ENCODE data around the gene AP3S2. TPM values are rescaled to one million over a fixed set of nuclear protein-coding genes. Genes with fewer than 3 reads are reported as not detected.

The AP3S2 gene
- total RNA-seq, 2 donors from 2014 or later = 43.7 to 44.7 TPM

DNA sequence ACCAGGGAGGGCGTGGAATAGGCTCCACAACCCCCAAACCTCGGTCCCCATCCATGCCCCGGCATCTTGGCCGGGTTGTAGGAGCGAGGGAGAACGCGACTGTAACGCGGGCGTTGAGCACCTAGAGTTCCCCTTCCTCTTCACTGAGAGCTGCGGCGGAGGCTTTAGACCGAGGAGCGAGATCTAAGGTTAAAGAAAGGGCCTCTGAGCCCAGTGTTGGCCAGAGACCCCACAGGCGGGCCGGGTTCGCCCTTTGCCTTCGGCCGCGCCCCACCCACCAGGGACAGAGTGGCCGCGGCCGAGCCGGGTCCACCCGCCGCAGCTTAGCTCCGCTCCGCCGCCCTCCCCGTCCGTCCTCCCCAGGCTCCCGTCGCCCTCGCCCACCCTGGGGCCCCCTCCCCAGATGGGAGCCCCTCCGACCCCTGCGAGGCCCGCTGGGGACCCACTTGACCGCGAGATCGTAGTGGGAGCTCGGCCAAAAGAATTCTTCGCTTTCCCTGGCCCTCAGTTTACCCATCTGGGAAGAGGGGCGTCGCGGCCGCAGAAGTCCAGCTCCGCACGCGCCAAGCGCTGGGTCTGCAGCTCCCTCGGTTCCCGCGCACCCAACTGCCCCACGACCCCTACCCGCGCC lies 79.6 kb downstream of the AP3S2 start:
- WGBS = 20% methylated on average over 46 of the region's 56 CpGs
- DNase-seq (ENCODE audit: low spot score) = no peak
- intact Hi-C loops (cut with DNase I) = no loop called here
- peak overlapping the region; percentile 36 to 67 for H3K4me3 ChIP-seq
- H3K36me3 ChIP-seq = no peaks in the 10 kb centered on the region
- TF ChIP-seq POLR2AphosphoS5 (IDR thresholded peaks at IDR 0.05) (no peak), POLR2A (IDR thresholded peaks at IDR 0.05) (no peak)
- TF ChIP-seq, protein P1, sequence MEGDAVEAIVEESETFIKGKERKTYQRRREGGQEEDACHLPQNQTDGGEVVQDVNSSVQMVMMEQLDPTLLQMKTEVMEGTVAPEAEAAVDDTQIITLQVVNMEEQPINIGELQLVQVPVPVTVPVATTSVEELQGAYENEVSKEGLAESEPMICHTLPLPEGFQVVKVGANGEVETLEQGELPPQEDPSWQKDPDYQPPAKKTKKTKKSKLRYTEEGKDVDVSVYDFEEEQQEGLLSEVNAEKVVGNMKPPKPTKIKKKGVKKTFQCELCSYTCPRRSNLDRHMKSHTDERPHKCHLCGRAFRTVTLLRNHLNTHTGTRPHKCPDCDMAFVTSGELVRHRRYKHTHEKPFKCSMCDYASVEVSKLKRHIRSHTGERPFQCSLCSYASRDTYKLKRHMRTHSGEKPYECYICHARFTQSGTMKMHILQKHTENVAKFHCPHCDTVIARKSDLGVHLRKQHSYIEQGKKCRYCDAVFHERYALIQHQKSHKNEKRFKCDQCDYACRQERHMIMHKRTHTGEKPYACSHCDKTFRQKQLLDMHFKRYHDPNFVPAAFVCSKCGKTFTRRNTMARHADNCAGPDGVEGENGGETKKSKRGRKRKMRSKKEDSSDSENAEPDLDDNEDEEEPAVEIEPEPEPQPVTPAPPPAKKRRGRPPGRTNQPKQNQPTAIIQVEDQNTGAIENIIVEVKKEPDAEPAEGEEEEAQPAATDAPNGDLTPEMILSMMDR (IDR thresholded peaks at IDR 0.05) = no peak
- peaks cover 8% of the 10 kb centered on the region for H3K4me1 ChIP-seq (replicated peaks)
- no peaks in the 10 kb centered on the region for H3K27me3 ChIP-seq (replicated peaks; ENCODE audit: insufficient read depth)
- no peaks in the 10 kb centered on the region for H3K9me3 ChIP-seq
- peak overlapping the region; percentile 79 to 90 for H3K27ac ChIP-seq

DNA sequence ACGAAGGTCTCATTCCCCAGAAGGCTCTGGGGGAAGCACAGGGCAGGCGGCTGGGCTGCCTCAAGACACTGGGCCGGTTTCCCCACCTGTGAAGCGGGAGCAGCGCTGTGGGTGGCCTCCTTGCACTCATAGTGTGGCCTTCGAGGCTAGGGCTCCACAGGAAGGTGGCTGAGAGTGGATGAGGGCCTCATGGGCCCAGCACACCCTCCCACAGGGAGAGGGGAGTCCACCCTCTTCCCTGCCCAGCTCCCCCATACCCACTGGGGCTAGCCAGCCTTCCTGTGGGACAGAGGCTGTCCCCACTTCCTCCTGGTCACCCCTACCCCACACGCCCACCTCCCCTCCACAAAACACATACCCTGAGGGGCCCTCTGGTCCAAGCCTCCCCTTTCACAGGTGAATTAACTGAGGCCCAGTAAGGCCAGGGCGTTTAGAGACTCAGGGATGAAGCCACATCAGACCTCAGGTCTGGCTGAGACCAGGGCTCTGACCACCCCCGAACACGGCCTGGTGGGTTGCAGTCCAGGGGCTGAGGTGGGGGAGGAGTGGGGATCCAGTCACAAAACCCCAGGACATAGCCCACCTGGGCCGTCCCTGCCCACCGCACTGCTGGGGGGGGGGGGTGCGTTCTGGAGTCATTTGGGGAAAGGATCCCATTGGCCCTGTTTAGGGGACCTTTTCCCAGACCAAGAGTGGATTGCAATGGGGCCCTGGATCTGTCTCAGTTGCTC lies 80.2 kb downstream of the AP3S2 start:
- DNase-seq (ENCODE audit: low spot score) = no peak
- peak overlapping the region; percentile 79 to 90 for H3K27ac ChIP-seq
- H3K4me3 ChIP-seq = peak overlapping the region; percentile 36 to 67
- H3K4me1 ChIP-seq (replicated peaks) = peaks cover 14% of the 10 kb centered on the region
- H3K27me3 ChIP-seq (replicated peaks; ENCODE audit: insufficient read depth) = no peaks in the 10 kb centered on the region
- TF ChIP-seq POLR2AphosphoS5 (IDR thresholded peaks at IDR 0.05) = no peak
- TF ChIP-seq POLR2A (IDR thresholded peaks at IDR 0.05) = no peak
- TF ChIP-seq, protein P1 (IDR thresholded peaks at IDR 0.05) = no peak
- intact Hi-C loops (cut with DNase I) = no loop called here
- 77% methylated on average over 9 of the region's 13 CpGs for WGBS
- H3K36me3 ChIP-seq = no peaks in the 10 kb centered on the region
- no peaks in the 10 kb centered on the region for H3K9me3 ChIP-seq

DNA sequence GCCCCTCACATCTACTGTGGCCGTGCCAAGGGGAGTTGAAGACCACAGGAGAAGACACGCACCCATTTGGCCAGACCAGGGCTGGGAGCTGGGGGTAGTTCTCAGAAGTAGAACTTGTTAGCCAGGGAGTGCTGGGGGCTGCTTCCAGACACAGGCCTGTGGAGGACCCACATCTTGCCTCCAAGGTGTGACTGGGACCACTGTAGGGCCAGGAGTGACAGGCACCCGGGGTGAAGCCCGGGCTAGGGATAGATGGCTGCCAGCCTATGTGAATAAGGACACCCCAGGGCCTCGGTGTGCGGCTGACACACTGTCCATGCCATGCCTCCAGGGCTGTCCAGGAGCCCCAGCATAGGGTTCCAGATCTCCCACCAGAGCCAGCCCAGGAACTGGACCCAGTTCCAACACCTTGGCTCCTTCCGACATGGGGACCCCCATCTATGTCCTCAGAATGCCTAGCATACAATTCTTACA lies 80.9 kb downstream of the AP3S2 start:
- H3K4me1 ChIP-seq (replicated peaks) = peaks cover 14% of the 10 kb centered on the region
- TF ChIP-seq POLR2AphosphoS5 (IDR thresholded peaks at IDR 0.05) (no peak), POLR2A (IDR thresholded peaks at IDR 0.05) (no peak)
- H3K27ac ChIP-seq = peak overlapping the region; percentile 79 to 90
- H3K36me3 ChIP-seq = no peaks in the 10 kb centered on the region
- DNase-seq (ENCODE audit: low spot score) = no peak
- WGBS = 100% methylated on average over 3 of the region's 7 CpGs
- no peaks in the 10 kb centered on the region for H3K27me3 ChIP-seq (replicated peaks; ENCODE audit: insufficient read depth)
- intact Hi-C loops (cut with DNase I) = no loop called here
- H3K9me3 ChIP-seq = no peaks in the 10 kb centered on the region
- H3K4me3 ChIP-seq = peak overlapping the region in 1 of 2 donors; percentile 67

DNA sequence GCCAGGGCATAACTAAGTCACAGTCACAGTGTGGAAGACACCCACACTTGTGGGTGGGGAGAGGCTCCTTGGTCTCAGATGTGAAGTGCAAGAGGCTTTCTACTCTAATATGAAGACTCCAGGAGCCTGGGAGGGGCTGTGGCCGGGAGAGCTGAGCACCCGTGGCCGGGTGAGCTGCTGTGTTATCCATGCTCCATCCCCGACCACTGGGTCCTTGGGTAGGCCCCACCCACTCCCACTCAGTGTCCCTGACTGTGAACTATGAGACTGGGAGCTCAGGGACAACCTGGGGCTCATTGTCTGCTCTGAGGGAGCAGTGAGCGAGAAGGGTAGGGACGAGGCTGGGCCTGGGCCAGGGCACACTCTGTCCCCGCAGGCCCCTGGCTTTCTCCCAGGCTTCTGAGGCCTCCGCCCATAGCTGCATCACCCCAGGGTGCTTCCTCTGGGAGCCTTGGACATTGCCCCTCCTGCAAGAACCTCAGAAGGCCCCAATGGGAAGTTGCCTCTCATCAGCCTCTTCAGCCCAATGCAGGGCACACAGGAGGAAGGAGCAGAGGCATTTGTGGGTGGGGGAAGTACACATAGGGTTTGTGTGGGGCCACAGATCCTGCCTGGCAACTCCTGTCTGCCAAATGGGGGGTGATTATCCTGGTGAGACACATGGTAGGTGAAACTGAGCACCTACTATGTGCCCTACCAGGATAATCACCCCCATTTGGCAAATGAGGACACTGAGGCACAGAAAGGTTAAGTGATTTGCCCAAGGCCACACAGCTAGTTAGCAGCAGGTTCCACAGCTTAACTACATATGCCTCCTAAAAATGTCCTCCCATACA lies 81.6 kb downstream of the AP3S2 start:
- intact Hi-C loops (cut with DNase I) = no loop called here
- H3K27me3 ChIP-seq (replicated peaks; ENCODE audit: insufficient read depth) = no peaks in the 10 kb centered on the region
- TF ChIP-seq, protein P1 (IDR thresholded peaks at IDR 0.05) = no peak
- TF ChIP-seq POLR2AphosphoS5 (IDR thresholded peaks at IDR 0.05) (peak; percentile 81), POLR2A (IDR thresholded peaks at IDR 0.05) (no peak)
- peak overlapping the region in 1 of 2 donors; percentile 67 for H3K4me3 ChIP-seq
- peak overlapping the region; percentile 79 to 90 for H3K27ac ChIP-seq
- H3K4me1 ChIP-seq (replicated peaks) = peaks cover 14% of the 10 kb centered on the region
- peak; percentile 87 for DNase-seq (ENCODE audit: low spot score)
- no peaks in the 10 kb centered on the region for H3K36me3 ChIP-seq
- H3K9me3 ChIP-seq = no peaks in the 10 kb centered on the region
- 22% methylated on average over 8 of the region's 8 CpGs for WGBS

- 94% methylated on average over 7 of the region's 7 CpGs for WGBS
- H3K27ac ChIP-seq = peak overlapping the region; percentile 41 to 90
- intact Hi-C loops (cut with DNase I) = no loop called here
- H3K4me1 ChIP-seq (replicated peaks) = peaks cover 14% of the 10 kb centered on the region
- H3K36me3 ChIP-seq = no peaks in the 10 kb centered on the region
- DNase-seq (ENCODE audit: low spot score) = no peak
- no peaks in the 10 kb centered on the region for H3K9me3 ChIP-seq
- H3K4me3 ChIP-seq = no peak overlapping the region
- TF ChIP-seq POLR2A (IDR thresholded peaks at IDR 0.05) (no peak), POLR2AphosphoS5 (IDR thresholded peaks at IDR 0.05) (no peak)
- TF ChIP-seq, protein P1 (IDR thresholded peaks at IDR 0.05) = no peak
- H3K27me3 ChIP-seq (replicated peaks; ENCODE audit: insufficient read depth) = no peaks in the 10 kb centered on the region
These were observed 83.0 kb downstream of the AP3S2 start for GRCh38 chr15:89810837-89811236.
